HG02943 (cell line): ENCODE results near the gene SYT5.
"Not testable (repeated sequence)": the region's sequence is repeated elsewhere in the genome, so short reads cannot be mapped to it uniquely, and the experiment has no call there.

Experiments used
- ATAC-seq: cut with Tn5 transposase; IDR thresholded peaks from one replicate; pipeline ENCODE4 v1.9.1; 2021; ENCODE audit warnings: mild to moderate bottlenecking, low read depth, moderate library complexity; ENCODE audit not compliant: unreplicated experiment

Gene SYT5

DNA sequence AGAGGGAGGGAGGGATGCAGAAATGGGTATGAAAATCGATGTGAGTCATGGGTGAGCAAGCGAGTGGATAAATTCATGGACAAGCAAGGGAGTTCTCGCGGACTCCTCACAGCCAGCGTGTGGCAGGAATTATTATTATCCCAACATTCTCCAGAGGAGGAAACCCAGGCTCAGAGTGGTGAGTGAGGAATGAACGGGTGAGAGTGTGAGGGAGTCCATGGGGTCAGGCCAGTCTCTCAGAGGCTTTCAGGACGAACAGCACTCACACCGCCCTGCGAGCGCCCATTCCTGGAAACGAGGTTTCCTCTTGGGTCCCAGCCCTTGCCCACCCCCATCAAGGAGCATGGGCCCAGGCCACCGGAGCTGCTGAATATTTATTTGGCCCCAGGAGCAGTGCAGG is 7.3 kb downstream of the SYT5 start:
- ATAC-seq, result no peak

DNA sequence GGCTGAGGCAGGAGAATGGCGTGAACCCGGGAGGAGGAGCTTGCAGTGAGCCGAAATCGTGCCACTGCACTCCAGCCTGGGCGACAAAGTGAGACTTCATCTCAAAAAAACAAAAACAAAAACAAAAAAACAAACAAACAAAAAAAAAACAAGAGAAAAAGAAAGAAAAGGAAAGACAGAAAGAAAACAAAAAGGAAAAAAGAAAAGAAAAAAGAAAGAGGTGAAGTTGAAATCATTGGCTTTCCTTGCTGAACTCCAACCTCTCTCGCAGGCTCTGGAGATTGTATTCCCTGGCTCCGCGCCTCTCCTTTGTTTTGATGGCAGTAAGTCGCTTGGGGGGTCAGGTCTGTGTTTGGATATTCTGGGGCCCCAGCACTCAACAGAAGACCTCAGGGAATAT is 7.8 kb downstream of the SYT5 start:
- not testable (repeated sequence) for ATAC-seq

DNA sequence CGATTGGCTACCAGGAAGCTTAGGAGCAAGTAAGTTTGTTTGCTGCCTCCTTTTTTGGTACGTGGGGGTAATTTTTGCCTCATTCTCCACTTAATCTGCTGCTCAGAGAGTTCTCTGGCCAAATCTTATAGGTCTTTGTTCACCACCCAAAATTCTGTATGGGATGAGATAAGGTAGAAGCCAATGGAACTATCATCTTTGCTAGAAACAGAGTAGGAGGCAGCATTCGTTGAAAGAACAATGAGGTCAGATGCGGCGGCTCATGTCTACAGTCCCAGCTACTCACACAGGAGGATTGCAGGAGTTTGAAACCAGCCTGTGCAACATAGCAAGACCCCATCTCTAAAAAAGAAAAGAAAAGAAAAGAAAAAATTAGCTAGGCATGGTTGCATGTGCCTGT is 8.6 kb downstream of the SYT5 start:
- ATAC-seq, result no peak

DNA sequence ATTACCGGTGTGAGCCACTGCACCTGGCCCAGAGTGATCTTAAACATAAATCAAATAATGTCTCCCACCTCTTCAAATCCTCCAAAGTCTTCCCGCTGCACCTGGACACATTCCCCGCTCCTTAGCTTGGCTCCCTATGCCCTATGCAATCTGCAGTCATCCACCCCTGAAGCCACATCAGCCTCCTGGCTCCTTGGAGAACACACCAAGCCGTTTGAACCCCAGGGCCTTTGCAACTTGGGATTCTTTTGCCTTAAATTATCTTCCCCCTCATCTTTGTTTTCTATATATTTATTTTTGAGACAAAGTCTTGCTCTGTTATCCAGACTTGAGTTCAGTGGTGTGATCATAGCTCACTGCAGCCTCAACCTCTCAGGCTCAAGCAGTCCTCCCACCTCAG is 11.0 kb downstream of the SYT5 start:
- no peak for ATAC-seq

DNA sequence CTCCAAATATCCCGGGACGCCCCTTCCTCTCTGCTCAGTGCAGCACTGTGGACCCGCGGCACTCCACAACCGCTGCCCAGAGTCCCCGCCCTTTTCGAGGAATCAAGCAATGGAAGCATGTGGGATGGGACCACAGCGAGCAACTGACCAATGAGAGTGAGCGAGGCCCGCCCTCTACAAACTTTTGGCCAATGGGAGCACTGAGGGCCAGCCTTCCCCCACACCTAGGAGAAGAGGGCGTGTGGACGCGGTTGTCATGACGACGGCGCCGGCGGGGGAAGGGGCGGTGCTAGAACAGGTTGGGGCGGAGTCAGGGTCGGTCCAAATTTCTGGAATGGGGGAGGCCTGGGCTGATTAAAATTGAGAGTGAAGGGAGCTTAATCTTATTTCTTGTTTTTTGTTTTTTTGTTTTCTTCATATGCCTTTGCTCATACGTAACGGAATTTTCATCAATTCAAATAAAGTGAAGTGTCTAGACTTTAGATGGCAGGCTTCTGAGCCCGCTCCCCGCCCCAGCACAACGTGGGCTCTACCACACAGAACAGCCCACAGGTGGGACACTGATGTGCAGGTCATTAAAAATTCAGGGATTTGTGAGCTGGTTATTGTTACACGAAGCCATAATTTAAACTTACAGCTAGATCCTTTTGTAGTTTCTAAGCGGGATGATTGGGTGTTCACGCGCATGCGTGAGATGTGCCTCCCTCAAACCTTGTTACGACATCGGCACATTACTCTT is 13.4 kb downstream of the SYT5 start, which contains the start of gene DNAAF3:
Gene DNAAF3, minus strand, starts transcription at position 84 of the 739 bp plus-strand sequence. CDS start 200 bp downstream, outside the sequence.
- ATAC-seq, result peak; percentile 76

DNA sequence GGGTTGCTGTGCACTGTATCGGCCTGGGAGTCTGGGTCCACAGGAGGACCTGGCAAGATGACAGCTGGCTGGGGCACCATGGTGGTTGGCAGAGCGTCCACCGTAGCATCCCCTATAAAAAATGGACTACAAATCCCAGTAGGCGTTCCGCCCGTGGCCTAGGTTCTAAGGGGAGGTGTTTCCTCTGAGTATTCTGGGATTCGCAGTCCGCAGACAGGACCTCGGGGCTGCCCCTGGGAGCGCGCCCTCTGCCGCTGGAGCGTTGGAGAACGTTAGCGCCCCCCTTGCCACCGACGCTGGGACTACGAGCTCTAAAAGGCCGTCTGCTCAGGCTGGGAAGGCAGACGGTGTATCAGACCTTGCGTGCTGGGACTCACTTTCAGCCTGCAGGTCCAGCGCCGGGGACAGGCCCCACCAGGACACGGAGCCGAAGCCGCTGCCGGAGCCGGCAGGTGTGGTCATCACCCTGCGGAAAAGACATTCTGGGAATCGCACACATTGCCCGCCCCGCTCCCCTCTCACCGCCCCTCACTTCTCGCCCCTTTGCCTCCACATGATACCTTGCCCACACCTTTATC is 14.0 kb downstream of the SYT5 start:
- ATAC-seq, result no peak

DNA sequence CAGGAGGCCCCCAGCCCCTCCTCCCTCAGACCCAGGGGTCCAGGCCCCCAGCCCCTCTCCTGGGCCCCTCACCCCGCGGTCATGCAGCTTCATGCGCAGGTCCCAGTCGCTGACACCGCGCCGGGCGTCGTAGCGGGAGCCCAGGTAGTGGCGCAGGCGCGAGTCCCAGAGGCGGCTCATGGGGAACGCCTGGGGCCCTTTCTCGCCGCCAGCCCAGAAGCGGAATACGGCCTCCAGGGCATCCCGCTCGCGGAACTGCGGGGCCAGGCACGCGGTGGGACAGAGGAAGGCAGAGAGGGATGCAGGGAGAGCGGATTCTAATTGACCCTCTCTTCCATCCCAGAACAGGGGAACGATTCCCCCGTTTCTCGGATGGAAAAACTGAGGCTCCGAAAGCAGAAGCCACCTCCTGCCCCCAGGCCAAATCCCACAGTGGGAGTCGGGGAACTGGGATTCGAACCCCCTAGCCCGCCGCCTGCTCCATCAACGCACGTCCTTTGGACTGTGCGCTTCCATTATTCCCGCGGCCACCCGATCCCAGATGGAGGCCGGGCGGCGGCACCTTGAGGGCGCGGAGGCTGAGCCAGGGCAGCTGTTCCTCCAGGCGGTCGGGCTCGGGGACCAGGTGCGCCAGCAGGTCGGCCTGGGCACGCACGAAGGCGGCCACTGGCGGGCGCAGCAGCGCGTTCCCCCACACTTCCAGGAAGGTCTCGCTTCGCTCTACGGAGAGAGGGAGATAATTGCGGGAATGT is 18.3 kb downstream of the SYT5 start:
- ATAC-seq, result no peak

DNA sequence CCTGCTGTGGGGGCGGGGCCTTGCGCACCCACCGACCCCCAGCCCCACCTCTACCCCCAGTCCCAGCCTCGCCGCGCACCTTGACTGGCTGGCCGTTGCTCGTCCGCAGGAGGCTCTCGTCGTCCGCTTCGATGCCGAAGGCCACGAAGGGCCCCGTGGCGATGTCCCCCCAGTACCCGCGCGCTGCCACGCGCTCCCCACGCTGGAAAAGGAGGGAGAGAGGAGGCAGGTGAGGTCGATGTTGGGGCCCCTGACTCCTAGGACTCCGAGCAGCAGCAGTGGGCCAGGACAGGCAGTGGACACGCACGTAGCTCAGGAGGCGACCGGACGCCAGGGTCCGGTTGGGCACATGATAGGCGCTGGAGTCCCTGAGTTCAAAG is 19.1 kb downstream of the SYT5 start:
- no peak for ATAC-seq

DNA sequence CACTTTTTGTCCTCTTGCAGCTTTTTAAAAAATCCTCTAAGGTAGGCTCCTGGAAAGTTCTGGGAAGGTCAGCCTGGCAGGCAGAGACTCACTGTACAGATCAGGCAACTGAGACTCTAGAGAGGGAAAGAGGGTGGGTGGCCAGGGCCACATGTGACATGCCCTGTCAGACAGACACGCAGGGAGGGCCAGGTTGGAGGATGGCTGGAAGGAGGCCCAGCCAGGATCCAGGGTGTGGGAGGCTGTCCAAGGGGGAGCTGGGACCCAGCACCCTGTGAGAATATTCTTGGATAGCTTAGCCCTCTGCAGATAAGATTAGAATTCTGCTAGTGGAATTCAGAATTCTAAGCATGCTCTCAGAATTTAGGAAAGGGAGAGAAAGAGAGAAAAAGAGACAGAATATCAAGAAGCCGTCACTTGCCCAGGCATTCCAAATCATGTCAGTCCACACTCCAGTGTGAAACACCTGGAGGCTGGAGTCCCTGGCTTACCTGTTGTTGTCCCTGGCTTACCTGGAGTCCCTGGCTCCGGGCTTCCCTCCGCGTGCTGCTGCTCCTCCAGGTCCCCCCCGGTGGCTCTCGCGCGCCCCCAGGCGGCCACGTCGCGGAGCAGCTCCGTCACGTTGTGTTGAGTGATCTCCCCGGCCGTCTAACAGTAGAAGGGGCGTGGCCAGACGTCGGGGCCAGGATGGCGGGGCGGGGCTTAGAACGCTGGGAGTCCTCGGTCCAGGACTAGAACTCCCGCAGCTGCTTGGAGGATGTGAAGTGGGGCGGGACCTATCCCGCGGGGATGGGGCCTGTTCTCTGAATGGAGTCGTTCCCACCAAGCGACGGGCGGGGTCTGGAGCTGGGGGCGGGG is 19.7 kb downstream of the SYT5 start:
- ATAC-seq, result no peak

DNA sequence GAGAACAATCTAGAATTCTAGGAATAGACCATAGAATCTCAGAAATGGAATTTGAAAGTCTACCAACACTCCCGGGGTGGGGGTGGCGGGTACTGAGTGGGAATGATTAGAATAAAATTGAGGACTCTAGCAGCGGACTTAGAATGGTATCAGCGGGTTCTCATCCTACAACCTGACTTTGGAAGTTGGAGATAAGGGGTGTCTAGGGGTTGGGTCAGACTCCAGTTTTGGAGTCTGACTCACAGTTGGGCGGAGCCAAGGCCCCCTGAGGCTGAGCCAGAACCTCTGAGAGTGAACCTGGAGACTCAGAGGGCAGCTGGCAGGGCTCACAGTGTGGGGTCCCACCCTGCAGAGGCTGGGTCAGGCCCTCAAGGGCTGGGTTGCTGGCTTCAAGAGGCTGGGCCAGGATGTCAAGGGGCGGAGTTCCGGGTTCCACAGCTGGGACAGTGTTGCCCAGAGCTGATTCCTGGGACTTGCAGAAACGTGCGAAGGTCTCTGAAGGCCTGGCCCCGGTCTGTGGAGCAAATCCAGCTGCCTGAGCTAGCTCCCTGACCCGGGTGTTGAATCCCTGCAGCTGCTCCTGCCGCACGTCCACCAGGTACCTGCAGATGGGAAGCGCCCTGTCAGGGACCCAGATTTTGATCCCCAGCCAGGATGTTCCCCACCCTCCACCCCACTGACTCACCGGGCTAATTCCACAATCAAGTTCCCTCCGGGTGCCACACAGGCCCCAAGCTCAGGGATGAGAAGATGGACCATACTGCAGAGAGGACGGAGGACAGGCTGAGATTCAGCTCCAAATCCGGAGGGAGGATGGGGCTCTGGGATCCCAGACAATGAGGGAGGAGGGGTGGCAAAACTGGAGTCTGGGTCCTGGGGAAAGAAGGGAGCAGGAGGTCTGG is 21.0 kb downstream of the SYT5 start:
- ATAC-seq, result no peak

DNA sequence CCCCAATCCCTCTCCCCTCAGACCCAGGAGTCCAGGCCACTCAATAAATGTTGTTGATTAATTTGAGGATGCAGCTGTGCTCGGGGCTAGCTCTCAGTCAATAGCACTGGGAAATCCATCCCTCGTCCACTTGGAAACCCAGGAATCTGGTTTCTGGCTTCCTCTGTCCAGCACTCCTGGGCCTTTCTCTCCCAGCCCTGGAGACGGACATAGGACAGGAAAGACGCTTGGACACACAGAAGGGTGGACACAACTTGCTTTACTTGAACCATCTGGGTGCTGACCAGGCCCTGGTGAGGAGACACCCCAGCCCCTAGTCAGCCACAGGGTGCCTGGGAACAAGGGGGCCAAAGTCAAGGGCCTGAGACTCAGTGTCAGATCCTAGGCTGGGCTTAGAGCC is 21.7 kb downstream of the SYT5 start:
- no peak for ATAC-seq

DNA sequence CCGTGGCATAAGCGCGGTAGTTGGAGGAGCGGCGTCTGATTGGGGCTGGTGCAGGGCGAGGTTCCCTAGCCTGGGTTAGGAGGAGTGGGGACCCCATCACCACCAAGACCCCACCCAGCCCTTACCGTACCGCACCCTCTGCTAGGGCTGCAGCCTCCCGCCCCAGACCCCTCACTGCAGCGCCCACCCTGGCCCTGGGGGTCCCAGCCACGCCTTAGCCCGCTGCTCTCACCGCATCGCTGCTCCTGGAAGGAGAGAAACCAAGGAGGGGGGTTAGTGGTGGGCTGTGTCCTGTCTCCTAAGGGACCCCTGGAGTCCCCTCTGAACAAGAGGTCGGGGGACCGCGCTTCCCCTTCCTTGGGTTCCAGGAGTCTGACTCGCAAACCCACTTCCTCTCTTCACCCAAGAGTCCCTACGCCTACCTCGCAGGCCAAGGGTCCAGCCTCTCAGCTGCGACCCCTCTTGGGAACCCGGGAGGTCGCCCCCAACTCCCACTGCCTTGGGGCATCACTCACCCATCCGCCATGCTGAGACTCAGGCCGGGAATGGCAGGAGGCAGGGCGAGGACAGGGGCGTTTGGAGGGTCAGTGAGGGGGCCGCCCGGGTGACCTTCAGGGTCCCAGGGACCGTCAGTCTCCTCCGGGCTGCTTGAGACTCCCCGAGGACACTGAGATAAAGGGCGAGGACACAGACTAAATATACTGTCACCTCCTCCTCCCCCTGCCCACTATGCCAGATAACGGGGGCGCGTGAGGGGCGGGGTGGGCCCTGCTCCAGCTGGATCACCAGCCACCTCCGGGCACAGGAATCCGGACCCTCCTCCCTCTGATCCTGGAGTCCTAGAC is 22.8 kb downstream of the SYT5 start, which contains the start of gene TNNI3:
Gene TNNI3, minus strand, starts transcription at position 669 of the 845 bp plus-strand sequence. Its CDS starts 143 bp downstream, at position 526.
- no peak for ATAC-seq

DNA sequence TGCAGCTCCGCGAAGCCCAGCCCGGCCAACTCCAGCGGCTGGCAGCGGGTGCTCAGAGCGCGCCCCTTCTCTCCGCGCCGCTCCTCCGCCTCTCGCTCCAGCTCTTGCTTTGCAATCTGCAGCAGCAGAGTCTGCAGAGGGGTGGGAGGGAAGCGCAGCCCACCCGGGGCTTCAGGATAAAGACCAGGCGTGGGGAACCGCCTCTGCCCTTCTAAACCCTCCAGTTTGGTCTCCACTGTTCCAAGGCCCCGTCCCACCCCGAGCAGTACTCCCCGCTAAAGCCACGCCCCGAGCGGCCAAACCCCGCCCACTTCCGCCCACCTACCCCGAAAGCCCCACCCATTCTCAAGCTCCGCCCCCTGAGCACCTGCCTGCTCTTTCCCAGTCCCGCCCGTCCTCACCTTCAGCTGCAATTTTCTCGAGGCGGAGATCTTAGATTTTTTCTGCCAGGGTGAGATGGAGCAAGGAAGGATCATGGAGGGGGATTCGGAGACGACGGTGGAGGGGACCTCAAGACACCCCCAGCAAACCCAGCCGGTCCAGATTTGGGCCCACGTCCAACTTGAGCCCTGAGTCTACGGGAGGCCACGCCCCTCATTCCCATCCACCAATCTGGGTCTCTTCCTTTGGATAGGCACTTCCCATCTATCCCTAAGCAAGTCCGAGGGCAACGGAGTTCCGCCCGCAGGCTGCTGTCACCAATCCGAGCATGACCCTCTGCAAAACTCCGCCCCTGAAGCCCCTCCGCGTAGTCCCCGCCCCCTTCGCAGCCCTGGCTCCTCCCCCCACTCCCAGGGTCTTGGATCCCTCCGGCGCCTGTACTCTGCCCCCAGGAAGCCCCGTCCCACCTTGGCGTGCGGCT is 23.7 kb downstream of the SYT5 start:
- no peak for ATAC-seq

DNA sequence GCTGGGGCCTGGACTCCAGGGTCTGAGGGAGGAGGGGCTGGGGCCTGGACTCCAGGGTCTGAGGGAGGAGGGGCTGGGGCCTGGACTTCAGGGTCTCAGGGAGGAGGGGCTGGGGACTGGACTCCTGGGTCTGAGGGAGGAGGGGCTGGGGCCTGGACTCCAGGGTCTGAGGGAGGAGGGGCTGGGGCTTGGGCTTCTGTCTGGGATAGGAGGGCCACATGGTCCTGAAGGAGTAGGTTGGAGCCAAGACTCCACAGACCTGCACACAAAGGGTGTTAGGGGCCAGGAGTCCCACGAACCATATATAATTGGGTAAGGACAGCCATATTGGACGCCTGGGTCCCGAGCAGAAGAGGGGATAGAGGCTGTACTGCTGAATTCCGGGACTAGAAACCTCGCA is 24.3 kb downstream of the SYT5 start:
- not testable (repeated sequence) for ATAC-seq

DNA sequence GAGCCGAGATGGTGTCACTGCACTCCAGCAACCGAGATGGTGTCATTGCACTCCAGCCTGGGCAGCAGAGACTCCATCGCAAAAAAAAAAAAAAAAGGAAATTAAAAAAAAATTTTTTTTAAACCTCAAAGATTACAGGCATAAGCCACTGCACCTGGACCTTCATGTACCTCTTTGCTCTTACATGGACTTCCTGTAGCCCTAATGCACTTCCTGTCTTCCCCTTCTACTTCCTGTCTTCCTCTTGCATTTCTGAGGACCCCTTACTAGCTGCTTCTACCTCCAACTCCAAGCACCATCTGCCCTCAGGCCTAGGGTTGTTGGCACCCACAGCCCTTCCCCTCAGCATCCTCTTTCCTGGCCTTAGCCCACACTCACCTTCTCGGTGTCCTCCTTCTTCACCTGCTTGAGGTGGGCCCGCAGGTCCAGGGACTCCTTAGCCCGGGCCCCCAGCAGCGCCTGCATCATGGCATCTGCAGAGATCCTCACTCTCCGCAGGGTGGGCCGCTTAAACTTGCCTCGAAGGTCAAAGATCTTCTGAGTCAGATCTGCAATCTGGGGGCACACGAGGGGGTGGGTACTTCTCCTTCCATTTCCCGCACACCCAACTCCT is 26.3 kb downstream of the SYT5 start:
- ATAC-seq, result no peak

DNA sequence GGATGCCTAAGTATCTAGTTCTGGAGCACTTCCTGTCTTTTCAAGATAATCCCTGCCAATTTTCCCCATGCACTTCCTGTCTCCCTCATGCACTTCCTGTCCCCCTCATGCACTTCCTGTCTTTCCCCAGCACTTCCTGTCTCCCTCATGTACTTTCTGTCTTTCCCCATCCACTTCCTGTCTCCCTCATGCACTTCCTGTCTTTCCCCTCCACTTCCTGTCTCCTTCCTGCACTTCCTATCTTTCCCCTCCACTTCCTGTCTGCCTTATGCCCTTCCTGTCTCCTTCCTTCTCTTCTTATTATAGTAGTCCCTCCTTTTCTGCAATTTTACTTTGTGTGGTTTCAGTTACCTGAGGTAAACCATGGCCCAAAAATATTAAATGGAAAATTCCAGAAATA is 28.1 kb downstream of the SYT5 start:
- ATAC-seq, result no peak
